ENCODE data around the gene DIP2C.
"Not testable (repeated sequence)": the region's sequence is repeated elsewhere in the genome, so short reads cannot be mapped to it uniquely, and the experiment has no call there.

Gene DIP2C

DNA sequence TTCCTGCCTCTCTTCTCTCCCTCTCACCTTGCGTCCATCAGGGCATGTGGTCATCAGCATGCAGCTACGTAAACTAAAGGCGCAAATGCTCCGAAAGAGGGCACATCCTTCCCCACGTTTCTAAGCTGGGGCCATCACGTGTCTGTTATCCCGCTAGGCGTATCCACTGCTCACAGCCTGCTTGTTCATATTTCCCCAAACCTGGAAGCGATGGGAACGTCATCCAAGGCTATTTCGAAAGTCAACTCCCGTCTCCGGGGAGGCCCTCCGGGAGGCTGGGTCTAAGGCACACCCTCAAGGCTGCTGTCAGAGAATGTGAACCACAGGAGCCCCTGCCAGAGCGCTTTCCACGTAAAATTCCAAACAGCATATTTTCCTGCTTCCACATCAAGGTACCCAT, 199.2 kb downstream of the DIP2C start:
- DNase-seq = no peak

DNA sequence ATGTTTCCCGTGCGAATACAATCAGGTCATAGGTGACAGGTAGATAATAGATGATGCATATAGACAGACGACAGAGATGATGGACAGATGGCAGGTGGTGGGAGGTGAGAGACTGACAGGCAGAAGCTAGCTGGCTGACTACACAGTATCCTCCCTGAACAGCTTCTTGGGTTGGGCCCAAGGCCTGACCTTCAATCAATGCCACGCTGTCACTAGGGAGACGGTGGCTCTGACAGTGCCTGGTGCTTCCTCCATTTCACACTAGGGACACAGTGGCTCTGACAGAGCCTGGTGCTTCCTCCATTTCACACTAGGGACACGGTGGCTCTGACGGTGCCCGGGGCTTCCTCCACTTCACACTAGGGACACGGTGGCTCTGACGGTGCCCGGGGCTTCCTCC, 200.1 kb downstream of the DIP2C start:
- no peak for DNase-seq

DNA sequence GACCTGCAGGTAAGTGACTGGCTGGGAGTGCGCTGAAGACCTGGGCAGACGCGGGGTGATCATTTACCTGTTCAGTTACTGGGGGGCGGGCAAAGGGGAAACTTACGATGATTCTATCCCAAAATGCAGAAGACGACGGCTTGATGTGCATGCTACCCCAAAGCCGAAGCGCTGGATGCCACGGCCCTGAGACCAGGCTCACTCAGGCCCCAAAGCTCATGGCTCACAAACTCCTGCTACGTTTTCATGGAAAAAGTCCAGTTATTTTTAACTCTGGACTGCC, 200.6 kb downstream of the DIP2C start:
- DNase-seq = no peak

DNA sequence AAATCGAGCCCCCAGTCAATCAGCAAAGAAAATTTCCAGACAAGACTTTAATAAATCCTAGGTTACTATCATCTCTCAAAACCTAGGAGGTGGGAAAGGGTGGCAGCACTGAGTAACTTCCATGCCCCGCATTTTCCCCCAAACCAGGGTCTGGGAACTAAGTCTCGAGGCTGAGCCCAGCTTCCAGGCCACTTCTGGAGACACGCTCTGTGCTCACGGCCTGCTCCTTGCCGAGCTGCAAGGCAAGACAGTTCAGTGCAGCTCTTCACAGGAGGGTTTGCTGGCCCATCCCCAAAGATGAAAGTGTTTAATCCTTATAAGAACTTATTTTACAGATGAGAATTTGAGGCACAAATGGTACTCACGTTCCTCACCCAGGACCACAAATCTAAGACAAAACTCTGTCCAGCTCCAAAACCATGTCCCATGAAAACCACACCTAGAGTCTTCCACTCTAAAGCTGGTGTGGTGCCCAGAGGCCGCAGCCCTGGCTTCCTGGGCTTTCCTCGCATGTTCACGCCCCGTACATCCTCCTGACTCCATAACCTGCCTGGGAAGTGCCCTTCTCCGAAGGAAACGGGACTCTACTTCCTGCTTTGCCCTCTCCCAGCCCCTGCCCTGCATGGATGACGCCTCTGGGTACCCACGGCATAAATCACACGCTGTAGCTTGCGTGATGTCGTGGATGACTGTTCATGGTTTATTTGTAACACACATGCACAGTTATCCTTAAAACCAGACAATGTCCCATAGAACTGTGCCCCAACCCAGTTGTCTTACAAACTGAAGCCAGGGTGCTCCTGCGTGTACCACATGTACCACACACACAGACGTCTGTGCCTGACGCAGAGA, 201.2 kb downstream of the DIP2C start:
- DNase-seq = no peak

DNA sequence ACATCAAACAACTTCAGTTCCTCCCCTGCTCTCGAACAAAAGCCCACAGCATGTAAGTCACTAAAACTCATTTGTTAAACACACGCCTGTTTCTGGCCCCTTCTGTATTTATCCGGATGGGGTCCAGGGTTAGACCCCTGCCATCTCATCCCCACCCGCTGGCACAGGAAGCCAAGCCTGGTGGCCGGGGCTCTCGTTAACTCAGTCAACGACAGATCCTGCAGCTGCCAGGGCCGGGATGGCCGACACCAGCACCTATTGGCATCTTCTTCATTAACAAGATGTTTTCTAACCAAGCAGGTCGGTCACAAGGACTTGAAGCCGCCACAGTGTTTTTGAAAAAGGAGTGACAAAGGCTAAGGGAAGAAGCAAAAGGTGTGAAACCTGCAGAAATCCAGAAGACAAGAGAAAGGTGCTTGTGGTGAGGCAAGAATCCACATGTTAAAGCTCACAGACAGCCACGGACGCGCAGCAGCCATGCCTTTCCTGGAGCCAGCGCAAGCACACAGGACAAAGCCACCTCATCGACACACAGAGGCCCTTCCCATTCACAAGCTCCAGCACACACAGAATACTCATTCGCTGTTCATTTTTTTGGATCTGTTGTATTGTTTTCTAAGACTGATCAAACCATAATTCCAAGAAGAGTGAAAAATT, 202.7 kb downstream of the DIP2C start:
- no peak for DNase-seq

DNA sequence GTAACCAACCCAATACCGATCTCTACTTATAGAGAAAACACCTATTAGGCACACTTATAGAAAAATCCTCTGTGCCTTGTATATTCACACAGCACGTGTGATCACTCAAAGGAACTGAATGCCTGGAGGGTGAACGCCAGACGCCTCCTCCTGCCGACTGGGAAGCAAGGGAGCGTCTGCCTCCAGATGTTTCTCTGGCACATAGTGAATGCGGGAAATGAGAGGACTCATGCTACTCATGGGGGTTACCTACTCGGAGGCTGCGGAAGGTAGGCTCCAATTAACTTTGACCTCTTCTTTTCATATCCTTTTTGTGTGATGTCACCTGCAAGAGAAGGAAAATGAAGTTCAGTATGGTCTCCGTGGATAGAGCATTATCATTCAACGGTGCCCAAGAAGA, 203.3 kb downstream of the DIP2C start:
- no peak for DNase-seq

DNA sequence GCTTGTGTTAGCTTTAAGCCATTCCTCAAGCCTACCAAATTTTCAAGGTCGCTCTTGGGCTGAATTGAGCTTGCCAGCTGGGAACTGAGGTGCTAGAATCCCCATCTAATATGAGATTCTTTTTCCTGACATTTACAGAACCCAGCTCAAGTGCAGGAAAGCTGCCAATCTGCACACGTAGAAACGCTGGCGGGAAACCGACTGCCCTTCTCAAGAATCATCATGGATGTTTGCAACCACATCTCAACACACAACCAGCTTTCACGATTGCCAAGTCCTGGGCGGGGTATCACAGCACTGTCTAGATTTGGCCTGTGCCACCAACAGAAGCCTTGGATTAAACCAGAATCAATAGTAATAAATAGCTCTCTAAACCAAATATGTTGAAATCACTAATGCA, 203.7 kb downstream of the DIP2C start:
- DNase-seq = no peak

DNA sequence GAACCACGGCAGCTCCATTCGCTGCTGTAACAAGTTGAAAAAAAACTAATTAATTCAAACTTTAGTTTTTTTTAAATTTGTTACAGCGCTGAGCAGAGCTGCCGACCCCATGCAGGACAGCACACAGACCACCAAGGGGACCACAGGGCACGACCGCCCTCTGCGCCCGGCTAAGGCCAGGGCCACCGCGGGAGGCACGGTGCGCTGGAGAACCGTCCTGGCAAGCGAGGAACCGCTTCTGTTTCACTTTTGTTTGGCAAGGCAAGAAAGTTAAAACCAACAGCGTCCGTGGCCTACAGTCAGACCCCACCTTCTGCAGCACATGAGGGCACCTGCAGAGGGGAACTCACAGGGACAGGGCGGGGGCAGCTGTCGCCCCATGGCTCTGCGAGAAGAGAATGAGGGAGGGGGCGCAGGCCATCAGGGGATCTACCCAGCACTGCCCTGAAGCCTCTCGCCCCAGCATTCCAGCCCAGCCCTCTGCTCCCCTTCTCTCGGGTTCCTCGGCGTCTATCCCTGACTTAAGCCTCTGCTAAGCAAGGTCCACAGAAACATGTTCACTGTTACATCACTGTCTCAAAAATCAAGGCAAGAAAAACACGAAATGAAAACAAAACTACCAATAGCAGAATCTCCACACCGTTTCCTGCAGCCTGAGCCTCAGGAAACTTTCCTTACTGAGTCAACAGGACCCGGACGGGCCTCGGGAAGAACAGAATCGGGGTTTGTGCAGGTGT, 204.4 kb downstream of the DIP2C start:
- no peak for DNase-seq

DNA sequence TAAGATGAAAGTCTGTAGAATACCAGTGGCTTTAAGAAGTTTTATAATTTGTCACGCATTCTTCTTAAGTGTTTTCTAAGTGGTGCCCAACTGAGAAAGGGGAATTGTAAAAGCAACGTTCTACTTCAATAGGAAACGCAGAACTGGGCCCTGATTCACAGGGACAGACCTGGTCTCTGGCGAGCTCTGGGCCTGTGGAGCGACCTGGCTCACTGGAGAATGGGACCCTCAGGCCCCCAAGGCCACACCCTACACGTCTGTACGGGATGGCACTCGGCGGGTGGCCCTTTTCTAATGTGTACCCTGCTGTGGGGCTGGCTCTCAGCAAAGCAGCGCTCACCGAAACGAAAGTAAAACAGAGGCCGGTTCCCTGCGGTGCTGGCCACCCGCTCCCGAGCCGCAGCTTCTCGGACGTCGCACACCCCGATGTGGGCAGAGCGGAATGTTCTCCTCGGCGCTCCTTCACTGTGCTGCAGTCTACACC, 205.0 kb downstream of the DIP2C start:
- DNase-seq = no peak

DNA sequence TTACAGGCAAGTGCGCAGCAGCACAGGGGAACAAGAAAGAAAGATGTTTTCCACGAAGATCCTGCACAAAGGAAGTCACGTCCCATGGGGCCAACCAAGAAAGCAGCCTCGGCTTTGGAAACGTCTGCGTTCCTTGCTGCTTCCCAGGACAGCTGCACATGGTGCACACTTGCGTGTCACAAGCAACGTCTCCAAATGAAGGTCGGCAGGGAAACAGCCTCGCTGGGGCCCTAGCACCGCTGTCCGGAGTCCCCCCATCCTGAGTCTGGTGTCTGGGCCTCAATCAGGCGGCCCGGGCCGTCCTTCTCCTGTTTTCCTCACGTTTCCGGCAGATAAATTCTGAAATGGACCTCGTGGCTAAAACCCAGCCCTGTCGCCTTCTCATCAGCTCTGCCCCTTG, 206.2 kb downstream of the DIP2C start:
- no peak for DNase-seq

DNA sequence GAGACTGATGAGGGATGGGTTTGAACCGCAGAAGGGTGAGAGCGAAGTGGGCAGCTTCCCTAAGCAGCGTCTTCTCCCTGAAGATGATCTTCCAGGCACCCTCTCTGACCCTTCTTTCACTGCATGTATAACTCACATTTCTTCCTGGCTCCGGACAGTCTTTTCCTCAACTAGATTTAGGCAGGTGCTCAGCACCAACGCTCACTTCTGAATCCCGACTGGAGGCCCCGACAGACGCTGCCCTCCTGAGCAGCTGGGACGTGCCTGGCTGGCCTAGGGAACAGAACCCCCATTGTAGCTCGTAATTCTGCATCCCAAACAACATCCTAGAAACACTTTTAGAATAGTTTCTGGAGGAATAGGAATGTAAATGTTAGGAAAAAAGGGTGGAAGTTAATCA, 206.6 kb downstream of the DIP2C start:
- DNase-seq = no peak

DNA sequence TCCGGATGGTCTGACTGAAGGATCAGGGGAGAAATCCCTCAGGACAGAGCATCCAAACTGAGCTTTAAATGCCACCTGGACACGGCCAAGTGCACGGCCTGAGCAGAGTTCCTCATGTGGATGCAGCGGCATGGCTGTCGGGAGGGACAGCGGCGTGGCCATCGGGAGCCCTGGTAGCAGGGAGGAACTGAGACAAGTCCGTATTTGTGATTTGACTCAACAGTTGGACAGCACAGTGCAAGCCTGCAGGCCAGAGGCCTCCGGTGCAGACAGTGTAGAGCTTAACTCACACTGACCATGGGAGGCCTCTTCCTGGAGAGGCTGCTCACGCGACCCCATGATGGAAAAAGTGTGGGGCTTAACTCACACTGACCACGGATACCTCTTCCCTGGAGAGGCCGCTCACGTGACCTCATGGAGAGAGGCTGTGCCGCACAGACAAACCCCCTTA, 207.4 kb downstream of the DIP2C start:
- DNase-seq = no peak

DNA sequence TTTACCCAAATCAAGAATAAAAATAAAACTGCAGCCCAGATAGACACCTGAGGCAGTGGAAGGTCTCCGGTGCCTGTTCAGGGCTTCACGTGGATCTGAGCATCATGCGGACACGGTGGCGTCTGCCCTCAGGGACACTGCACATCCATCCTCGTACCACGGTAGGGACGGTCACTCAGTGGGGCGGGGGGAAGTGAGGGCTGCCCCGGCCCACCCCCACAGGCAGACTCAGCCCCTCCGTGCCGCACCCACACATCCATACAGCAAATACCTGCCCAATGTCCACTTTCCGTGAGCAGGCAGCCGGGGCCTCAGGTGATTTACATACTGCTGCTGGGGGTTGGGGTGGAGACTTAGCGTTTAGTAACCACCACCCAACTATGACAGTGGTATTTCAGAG, 207.8 kb downstream of the DIP2C start:
- no peak for DNase-seq

DNA sequence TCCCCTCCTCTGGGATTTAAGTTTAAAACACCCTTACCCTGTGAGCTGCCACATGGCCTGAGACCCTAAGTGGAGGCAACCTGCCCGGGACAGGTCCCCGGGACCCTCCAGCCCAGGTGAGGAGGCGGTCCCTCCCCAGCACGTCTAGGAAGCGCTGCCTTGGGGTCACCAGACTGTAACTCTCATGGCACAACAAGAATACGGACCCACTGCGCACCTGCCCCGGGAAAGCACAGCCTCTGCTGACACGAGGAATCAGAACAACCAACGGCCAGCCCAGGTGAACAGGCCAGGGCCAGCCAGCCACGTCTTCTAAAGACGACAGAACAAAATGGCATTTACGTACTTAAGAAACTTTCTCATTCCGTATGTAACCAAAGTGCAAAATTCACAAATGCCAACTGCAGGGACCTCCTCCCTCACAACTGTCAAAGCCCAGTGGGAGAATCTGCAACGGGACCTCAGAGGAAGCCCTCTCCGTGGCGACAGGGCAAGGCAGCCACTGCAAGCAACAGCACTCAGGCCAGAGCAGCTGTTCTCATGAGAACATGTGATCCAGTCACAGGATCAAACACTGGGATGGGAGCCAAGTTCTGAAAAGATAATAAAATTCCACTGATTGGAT, 208.4 kb downstream of the DIP2C start:
- peak; percentile 87 for DNase-seq

DNA sequence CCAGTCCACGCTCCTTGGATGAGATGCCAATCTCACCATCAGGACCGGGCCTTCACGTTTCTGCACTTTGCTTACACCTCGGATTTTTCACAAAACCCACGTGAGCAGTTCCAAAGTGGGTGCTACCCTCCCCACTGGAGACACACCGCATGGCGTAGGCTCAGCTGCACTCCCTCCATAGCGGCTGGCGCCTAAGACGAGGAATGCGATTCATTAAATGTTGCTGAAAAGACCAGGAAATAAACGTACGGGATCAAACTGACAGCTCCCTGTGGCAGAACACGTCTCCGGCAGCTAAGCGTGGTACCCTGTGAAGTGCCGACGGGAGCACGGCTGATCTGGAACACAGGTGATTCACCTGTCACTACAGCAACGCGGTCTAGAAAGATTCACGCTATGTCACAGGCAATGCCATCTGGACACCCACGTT, 209.0 kb downstream of the DIP2C start:
- DNase-seq = no peak

DNA sequence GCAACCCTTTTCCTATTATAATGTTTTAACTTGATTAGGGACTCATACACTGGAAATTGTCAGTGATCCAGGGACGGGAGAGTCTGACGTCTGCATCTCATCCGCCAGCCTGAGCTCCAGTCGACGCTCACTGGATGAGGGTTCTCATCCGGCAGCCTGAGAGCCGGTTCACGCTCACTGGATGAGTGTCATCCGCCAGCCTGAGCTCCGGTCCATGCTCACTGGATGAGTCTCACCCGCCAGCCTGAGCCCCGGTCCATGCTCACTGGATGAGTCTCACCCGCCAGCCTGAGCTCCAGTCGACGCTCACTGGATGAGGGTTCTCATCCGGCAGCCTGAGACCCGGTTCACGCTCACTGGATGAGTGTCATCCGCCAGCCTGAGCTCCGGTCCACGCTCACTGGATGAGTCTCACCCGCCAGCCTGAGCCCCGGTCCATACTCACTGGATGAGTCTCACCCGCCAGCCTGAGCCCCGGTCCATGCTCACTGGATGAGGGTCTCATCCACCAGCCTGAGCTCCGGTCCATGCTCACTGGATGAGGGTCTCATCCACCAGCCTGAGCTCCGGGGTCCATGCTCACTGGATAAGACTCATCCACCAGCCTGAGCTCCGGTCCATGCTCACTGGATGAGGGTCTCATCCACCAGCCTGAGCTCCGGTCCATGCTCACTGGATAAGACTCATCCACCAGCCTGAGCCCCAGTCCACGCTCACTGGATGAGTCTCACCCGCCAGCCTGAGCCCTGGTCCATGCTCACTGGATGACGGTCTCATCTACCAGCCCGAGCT, 209.6 kb downstream of the DIP2C start:
- not testable (repeated sequence) for DNase-seq

DNA sequence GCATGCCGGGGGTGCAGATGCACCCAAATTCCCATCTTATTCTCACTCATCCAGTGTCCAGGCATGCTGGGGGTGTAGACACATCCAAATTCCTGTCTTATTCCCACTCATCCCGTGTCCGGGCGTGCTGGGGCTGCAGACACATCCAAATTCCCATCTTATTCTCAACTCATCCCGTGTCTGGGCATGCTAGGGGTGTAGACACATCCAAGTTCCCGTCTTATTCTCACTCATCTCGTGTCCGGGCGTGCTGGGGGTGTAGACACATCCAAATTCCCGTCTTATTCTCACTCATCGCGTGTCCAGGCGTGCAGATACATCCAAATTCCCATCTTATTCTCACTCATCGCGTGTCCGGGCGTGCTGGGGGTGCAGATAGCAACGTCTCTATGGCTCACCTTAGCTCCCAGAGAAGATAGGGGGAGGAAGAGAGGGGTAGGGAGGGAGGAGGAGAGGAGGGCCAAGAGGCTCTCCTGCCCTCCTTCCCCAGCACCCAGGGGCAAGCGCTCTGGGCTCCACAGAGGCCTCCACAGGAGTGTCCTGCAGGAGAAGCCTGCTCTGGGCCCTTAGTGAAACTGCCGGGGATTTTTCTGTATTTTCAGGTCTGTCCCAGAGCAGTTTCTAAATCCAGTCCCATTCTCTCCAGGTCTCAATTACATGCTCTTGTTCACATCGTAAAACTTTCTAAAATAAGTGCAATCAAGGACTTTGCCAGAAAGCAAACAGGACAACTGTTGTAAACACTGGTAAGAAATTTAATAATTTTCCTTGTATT, 210.8 kb downstream of the DIP2C start:
- no peak for DNase-seq

DNA sequence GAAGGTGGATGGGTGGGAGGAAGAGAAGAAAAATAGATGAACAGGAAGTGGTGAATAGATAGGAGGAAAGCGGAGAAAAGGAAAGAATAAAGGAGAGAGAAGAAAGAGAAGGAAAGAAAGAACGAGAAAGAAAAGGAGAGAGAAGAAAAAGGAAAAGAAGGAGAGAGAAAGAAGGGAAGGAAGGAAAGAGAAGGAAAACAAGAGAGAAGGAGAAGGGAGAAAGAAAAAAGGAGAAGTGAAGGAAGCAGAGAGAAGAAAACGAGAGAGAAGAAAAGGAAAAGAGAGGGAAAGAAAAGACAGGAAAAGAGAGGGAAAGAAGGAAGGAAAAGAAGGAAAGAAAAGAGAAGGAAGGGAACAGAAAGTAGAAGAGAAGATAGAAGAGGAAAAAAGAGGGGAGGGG, 211.8 kb downstream of the DIP2C start:
- no peak for DNase-seq

DNA sequence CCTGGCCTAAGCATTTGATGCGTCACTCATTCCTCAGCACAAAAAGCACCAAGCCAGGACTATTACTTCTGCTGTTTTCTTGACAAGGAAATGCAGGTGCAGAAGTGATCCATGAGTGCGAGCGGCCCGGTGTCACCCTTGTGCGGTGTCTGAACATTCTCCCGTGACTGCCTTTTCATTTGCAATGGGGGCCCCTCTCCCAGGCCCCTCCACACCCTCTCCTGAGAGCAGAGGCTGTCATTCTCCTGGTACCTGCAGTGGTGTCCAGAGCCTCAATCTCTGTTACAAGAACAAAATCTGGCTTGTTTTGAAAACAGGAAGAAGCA, 213.1 kb downstream of the DIP2C start:
- no peak for DNase-seq

DNA sequence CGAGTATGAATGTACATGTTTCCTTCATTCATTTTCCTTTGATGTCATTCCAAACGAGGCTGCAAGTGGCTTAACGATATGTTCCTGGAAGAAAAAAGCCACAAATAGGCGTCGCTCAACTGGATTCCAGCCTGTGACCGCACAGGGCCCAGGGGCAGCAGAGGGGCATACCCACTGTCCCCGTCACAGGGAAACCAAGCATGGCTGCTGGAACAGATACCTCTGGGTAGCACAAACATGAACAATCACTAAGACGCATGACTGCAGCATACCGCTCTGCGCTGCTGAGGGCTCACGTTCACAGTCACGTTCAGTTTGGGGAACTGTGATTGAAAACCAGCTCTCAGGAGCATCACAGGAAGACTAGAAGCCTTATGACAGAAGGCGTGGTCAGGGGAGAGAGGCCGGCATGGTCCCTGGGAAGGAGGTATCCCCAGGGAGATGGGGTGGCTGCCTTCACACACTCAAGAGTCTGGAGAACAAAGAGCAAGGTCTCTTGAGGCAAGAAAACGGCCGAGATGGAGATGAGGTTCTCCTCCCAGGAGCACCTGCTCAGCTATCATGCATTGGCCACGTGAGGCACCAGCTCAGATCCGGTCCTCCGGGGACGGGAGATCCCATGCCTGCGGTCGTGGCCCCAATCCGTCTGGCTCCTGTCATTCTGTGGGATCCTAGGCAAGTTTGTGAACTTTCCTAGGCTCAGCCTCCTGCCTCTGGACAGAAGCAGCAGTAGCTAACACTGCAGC, 213.6 kb downstream of the DIP2C start:
- DNase-seq = no peak

DNA sequence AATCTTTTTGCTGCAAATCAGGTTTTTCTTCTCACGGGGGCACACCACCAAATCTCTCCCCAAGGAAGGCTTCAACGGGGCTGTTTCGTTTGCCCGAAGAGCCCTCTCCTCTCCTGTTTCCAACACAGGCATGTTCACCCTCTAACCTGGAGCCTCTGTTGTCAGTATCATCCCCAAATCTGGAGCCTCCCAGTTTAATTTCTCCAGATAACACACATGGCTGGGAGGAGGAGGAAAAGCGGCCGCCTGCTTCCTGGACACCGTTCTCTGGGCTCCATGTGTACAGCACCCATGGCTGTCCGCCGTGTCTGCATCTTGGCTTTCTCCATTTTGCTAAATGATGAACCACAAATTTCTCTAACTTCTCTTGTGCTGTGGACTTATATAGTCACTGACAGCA, 214.5 kb downstream of the DIP2C start:
- DNase-seq = no peak
